ENCODE data around the gene EPO. TPM values are rescaled to one million over a fixed set of nuclear protein-coding genes. Genes with fewer than 3 reads are reported as not detected.

EPO gene
- not detected for polyA plus RNA-seq (2012; ENCODE audit: missing spikeins)

DNA sequence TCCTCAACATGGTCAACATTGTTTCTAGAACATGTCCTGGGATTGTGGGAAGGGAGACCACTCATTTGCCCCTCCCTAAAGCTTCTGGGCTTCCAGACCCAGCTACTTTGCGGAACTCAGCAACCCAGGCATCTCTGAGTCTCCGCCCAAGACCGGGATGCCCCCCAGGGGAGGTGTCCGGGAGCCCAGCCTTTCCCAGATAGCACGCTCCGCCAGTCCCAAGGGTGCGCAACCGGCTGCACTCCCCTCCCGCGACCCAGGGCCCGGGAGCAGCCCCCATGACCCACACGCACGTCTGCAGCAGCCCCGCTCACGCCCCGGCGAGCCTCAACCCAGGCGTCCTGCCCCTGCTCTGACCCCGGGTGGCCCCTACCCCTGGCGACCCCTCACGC lies at the start of gene EPO:
Gene EPO (plus strand): TSS at position 190 of the 392 bp plus-strand sequence. CDS start 513 bp downstream, outside the sequence.
- TF ChIP-seq POLR2A (IDR thresholded peaks at IDR 0.05; ENCODE audit: low read depth, low read length) (no peak), TAF1 (IDR thresholded peaks at IDR 0.05; ENCODE audit: borderline replicate concordance, low read depth, low read length) (no peak), POLR2AphosphoS5 (IDR thresholded peaks at IDR 0.05; ENCODE audit: low read depth, low read length) (no peak)
- DNase-seq (ENCODE audit: insufficient read length) (no peak), FAIRE-seq (no peak)

DNA sequence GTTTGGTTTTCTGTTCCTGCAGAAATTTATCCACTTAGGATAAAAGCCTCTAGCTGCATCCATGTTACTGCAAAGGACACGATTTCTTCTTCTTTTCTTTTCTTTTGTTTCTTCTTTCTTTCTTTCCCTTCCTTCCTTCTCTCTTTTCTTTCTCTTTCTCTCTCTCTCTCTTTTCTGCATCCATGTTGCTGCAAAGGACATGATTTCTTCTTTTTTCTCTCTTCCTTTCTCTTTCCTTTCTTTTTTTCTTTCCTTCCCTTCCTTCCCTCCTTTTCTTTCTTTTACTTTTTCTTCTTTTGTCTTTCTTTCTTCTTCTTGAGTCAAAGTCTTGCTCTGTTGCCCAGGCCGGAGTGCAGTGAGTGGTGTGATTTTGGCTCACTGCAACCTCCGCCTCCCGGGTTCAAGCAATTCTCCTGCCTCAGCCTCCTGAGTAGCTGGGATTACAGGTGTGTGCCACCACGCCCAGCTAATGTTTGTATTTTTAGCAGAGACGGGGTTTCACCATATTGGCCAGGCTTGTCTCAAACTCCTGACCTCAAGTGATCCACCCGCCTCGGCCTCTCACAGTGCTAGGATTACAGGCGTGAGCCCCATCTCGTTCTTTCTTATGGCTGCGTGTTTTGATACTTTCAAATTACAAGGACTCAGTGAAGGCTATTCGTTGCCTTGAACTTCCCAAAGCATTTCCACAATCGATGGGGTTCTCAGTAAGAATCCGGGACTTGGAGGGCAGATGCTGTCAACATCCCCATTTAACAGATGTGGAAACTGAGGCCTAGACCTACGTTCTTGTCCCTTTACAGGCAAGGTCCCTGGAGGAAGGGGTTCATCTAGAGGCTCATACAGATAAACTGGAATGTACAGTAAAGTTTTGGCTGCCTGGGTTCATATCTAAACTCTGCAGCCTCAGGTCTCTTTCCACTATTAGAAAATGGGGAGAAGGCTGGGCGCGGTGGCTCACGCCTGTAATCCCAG lies 48.6 kb upstream of the EPO start:
- TF ChIP-seq POLR2A (IDR thresholded peaks at IDR 0.05; ENCODE audit: low read depth, low read length), result no peak
- no peak for TF ChIP-seq POLR2AphosphoS5 (IDR thresholded peaks at IDR 0.05; ENCODE audit: low read depth, low read length)
- no peak for TF ChIP-seq TAF1 (IDR thresholded peaks at IDR 0.05; ENCODE audit: borderline replicate concordance, low read depth, low read length)
- DNase-seq (ENCODE audit: insufficient read length) (no peak), FAIRE-seq (no peak)

DNA sequence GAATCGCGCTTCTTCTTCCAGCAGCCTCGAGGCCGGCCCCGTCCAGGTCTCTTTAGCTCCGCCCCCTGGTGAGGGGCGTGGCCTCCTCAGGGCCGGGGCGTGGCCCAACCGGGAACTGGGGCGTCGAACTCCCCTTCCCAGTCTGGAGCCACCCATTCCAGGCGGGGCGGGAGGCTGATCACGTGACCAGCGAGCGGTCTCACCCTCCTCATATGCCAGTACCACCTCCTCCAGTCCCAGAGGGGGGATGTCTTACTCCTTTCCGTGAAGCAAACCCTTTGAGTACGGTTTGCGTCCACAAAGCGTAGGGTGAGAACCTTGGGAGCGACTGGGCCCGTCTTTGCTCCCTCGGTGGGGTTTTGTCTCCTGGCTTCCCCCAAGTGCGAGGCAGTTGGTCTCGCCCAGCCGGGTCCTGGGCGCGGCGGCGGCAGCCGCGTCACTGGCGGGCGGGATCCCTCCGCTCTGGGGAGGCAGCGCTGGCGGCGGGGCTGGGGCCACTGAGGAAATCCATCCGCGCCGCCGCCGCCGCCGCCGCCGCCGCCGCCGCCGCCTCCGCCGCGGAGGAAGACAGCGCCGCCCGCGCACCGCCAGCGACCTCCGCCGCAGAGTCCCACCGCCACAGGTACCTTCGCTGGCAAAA lies 46.8 kb upstream of the EPO start, which contains the start of gene GNB2:
Gene GNB2 (plus strand): TSS at position 439 of the 640 bp plus-strand sequence. CDS start 2,526 bp downstream, outside the sequence.
- peak; percentile 90 for DNase-seq (ENCODE audit: insufficient read length)
- TF ChIP-seq POLR2A (IDR thresholded peaks at IDR 0.05; ENCODE audit: low read depth, low read length) (peak; percentile 53; the same call in 1 of the 2 replicates), POLR2AphosphoS5 (IDR thresholded peaks at IDR 0.05; ENCODE audit: low read depth, low read length) (peak; percentile 54; the same call in 1 of the 2 replicates), TAF1 (IDR thresholded peaks at IDR 0.05; ENCODE audit: borderline replicate concordance, low read depth, low read length) (peak; percentile 83; the same call in 1 of the 2 replicates)
- FAIRE-seq, result peak; percentile 99

DNA sequence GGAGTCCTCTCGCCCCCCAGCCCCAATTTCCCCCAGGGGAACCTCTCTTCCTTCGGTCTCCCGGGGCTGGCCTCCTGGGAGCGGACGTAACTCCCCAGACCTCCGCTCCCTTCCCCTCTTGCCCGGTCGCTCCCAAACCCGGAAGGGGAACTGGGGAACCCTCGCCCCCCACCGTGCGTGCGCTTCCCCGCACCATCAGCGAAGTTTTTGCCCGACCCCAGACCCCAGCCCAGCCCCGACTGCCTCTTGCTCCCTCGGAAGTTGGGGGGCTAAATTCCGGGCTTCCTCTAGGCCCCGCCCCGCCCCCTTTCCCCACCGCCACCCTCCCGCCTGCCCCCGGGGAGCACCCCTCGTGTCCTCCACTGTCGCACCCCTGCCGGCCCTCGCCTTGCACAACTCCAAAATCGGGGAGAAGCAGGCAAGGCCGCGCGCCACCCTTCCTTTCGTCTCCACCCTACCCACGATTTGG lies 46.3 kb upstream of the EPO start:
- TF ChIP-seq TAF1 (IDR thresholded peaks at IDR 0.05; ENCODE audit: borderline replicate concordance, low read depth, low read length) (no peak), POLR2AphosphoS5 (IDR thresholded peaks at IDR 0.05; ENCODE audit: low read depth, low read length) (no peak), POLR2A (IDR thresholded peaks at IDR 0.05; ENCODE audit: low read depth, low read length) (no peak)
- no peak for FAIRE-seq
- peak; percentile 23 for DNase-seq (ENCODE audit: insufficient read length)

DNA sequence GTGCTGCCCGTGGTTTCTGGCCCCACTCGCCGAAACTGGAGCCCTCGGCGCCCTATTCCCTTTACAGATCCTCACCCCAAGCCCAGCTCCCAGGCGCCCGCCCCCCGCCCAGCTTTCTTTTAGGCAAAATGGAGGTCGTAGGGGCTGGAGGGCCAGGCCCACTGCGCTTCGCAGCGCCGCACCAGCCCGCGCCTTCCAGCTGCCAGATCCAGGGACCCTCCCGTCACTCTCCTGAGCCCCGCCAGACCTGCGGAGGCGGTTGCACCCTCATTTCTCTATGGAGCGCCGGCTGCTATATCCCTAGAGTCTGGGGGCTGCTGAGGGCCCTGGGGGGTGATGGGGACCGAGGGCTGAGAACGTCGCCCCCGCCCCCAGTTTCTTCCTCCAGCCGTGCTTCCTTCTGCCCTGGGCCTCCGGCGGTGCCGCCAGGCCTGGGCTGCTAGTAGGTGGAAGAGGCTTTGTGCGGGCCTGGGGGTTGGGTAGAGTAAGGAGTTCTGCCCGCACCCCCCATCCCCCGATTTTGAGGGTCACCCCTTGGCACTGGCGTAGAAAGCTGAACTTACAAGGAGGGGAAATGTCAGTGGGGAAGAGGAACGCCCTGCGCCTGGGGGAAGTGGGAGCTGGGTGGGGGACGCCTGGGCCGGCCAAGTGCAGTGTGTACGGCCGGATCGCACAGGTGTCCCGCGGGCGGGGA lies 45.7 kb upstream of the EPO start:
- FAIRE-seq (no peak), DNase-seq (ENCODE audit: insufficient read length) (peak; percentile 22)
- no peak for TF ChIP-seq POLR2A (IDR thresholded peaks at IDR 0.05; ENCODE audit: low read depth, low read length)
- TF ChIP-seq POLR2AphosphoS5 (IDR thresholded peaks at IDR 0.05; ENCODE audit: low read depth, low read length), result no peak
- TF ChIP-seq TAF1 (IDR thresholded peaks at IDR 0.05; ENCODE audit: borderline replicate concordance, low read depth, low read length), result no peak

DNA sequence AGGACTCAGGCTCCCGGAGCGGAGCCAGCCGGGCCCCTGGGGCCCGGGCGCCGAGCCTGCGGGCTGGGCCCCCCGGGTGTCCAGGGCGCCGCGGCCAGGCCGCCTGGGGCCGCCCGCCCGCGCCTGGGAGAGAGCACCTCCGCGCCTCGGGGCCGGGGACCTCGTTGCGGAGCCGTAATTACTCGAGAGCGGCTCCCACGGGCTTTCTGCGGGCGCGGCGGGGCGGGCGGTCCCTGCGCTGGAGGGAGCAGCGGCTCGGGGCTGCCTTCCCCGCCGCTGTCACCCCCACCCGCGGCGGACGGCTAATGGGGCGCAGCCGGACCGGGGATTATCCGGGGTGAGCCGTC lies 45.2 kb upstream of the EPO start:
- FAIRE-seq, result no peak
- TF ChIP-seq POLR2A (IDR thresholded peaks at IDR 0.05; ENCODE audit: low read depth, low read length), result no peak
- no peak for TF ChIP-seq TAF1 (IDR thresholded peaks at IDR 0.05; ENCODE audit: borderline replicate concordance, low read depth, low read length)
- TF ChIP-seq POLR2AphosphoS5 (IDR thresholded peaks at IDR 0.05; ENCODE audit: low read depth, low read length), result no peak
- peak; percentile 24 for DNase-seq (ENCODE audit: insufficient read length)

DNA sequence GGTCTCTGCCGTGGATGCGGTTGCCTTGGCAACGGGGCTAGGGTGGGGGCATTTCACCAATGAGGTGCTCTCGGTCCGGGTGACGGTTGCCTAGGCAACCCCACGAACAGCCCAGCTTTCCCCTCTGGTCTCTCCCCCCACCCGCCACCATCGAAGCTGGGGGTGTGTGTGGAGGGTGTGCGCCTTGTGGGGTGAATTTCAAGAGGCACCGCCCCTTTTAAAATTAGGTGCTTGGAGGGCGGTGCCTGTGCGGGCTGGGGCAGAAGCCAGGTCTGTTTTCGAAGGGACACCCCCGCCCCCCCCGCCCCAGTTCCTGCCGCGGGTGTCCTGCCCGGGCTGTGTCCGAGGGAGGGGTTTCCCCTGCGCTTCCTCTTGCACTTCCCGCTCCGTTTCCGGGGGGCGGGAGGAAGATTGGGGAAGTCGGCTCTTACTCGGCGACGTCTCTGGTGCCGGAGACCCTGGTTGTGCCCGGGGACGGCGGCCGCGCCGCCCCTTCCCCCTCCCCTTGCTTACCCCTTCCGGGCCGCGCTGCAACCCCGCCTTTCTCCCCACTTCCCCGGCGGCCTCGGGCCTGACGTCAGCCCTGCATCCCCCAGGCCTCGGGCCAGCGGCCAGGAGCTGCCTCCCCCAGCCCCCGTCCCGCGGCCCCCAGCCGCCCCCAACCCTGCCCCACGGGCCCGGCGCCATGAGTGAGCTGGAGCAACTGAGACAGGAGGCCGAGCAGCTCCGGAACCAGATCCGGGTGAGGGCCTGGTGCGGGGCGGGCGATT lies 44.5 kb upstream of the EPO start:
- TF ChIP-seq POLR2AphosphoS5 (IDR thresholded peaks at IDR 0.05; ENCODE audit: low read depth, low read length), result 0 out of 2 replicates have a peak, but pooled peaks have one; percentile 22
- no peak for TF ChIP-seq TAF1 (IDR thresholded peaks at IDR 0.05; ENCODE audit: borderline replicate concordance, low read depth, low read length)
- FAIRE-seq, result peak; percentile 85
- DNase-seq (ENCODE audit: insufficient read length), result peak; percentile 77

DNA sequence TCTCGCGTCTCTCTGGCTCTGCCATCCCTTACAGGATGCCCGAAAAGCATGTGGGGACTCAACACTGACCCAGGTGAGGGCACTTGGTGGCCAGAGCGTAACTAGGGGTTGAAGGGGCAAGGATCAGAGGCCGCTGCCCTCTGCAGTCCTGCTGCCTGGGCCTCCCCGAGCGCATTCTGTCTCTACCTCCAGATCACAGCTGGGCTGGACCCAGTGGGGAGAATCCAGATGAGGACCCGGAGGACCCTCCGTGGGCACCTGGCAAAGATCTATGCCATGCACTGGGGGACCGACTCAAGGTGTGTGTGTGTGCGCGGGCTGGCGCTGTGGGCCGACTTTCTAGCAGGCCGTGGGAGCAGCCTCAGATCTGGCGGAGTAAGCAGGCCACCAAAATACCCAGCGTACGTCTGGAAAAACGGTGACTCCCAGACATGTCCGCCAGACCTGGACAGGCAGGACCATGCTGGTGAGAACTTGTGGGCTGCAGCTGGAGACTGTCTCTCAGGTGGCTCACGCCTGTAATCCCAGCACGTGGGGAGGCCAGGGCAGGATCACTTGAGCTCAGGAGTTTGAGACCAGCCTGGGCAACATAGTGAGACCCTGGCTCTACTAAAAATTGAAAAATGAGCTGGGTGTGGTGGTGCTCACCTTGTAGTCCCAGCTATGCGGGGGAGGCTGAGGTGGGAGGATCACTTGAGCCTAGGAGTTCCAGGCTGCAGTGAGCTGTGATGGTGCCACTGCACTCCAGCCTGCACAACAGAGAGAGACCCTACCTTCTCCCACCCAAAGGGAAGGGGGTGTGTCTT lies 43.6 kb upstream of the EPO start:
- DNase-seq (ENCODE audit: insufficient read length) (peak; percentile 16), FAIRE-seq (no peak)
- no peak for TF ChIP-seq POLR2AphosphoS5 (IDR thresholded peaks at IDR 0.05; ENCODE audit: low read depth, low read length)
- no peak for TF ChIP-seq TAF1 (IDR thresholded peaks at IDR 0.05; ENCODE audit: borderline replicate concordance, low read depth, low read length)
- TF ChIP-seq POLR2A (IDR thresholded peaks at IDR 0.05; ENCODE audit: low read depth, low read length), result no peak

DNA sequence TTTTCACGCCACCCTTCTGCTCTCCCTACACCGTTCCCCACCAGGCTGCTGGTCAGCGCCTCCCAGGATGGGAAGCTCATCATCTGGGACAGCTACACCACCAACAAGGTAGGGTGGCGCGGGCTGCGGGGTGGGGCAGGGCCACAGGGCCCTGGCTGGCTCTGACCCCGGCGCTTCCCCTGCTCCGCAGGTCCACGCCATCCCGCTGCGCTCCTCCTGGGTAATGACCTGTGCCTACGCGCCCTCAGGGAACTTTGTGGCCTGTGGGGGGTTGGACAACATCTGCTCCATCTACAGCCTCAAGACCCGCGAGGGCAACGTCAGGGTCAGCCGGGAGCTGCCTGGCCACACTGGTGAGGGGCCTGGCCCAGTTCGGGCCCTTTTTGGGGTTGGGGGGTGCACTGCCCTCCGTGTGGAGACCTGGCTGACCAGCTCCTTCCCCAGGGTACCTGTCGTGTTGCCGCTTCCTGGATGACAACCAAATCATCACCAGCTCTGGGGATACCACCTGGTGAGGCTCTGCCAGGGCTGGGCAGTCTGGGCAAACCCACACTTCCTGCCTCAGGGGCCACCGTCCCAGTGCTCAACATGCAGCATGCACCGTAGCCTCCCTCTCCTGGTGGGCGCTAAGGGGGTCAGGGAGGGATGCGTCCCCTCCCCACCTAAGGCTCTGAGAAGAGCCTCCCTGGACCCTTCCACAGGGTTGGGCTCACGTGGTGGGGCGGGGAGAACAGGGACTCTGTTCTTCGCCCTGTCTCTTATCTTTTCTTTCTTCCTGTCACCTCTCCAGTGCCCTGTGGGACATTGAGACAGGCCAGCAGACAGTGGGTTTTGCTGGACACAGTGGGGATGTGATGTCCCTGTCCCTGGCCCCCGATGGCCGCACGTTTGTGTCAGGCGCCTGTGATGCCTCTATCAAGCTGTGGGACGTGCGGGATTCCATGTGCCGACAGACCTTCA lies 42.7 kb upstream of the EPO start:
- TF ChIP-seq POLR2AphosphoS5 (IDR thresholded peaks at IDR 0.05; ENCODE audit: low read depth, low read length), result peak; percentile 37
- TF ChIP-seq POLR2A (IDR thresholded peaks at IDR 0.05; ENCODE audit: low read depth, low read length), result no peak; the same call in 1 of the 2 replicates
- DNase-seq (ENCODE audit: insufficient read length) (peak; percentile 15), FAIRE-seq (no peak)

Measured in GM12892 (cell line).